Thyroid gland (tissue), 4 donors: ENCODE data around the gene ALS2. TPM values are rescaled to one million over a fixed set of nuclear protein-coding genes. Genes with fewer than 3 reads are reported as not detected.

ENCODE experiments used
- DNase-seq, 2 donors: peaks; one replicate each; pipeline ENCODE4 v3.0.0-alpha.2; 2019
- H3K27ac ChIP-seq, 3 donors: fragments of 200-600 bp; sonication (generic); 1 replicate in 2 of 3; 2 replicates in 1 of 3; pipeline ENCODE4 v1.5.1; 2016 to 2019; ENCODE audit warnings: mild to moderate bottlenecking in 1 of 3, moderate library complexity in 1 of 3
- H3K27me3 ChIP-seq: fragments of 200-600 bp; sonication (generic); one replicate; pipeline ENCODE4 v1.5.1; 2019
- H3K36me3 ChIP-seq, 2 donors: fragments of 200-600 bp; sonication (generic); one replicate each; pipeline ENCODE4 v1.5.1; 2016 to 2019
- H3K4me1 ChIP-seq, 2 donors: fragments of 200-600 bp; sonication (generic); one replicate each; pipeline ENCODE4 v1.5.1; 2017 to 2019
- H3K4me3 ChIP-seq, 3 donors: fragments of 200-600 bp; sonication (generic); replicated peaks in 1 of 3; 1 replicate in 2 of 3; 2 replicates in 1 of 3; pipeline ENCODE4 v1.5.1; 2016; ENCODE audit warnings: mild to moderate bottlenecking in 1 of 3
- H3K9me3 ChIP-seq: fragments of 200-600 bp; sonication (generic); one replicate; pipeline ENCODE4 v1.5.1; 2017
- CTCF ChIP-seq, 6 experiments: fragments of 200-600 bp in 3 of 6; fragments of 450-650 bp in 3 of 6; sonication (generic) in 3 of 6; IDR thresholded peaks; one replicate each; pipeline ENCODE4 v1.5.1; 2016 to 2019; ENCODE audit warnings: antibody characterized with exemption in 6 of 6, mild to moderate bottlenecking in 2 of 6, inconsistent platforms in 1 of 6, moderate library complexity in 1 of 6
- POLR2A ChIP-seq, 2 donors: fragments of 450-650 bp; IDR thresholded peaks; one replicate each; pipeline ENCODE4 v1.6.1; 2017; ENCODE audit warnings: antibody characterized with exemption in 2 of 2, mild to moderate bottlenecking in 2 of 2, moderate library complexity in 1 of 2
- WGBS, 2 donors: methylation state at CpG; one replicate each; pipeline ENCODE4 v1.1.5; 2017; 5-methylcytosine and 5-hydroxymethylcytosine counted together
- intact Hi-C: fragments of 100-400 bp; cut with DNase I; formaldehyde crosslinking; loops from one replicate; pipeline ENCODE4 v1.15.1; 2023
- total RNA-seq, 4 donors: library from RNA; depleted of rRNA; stranded (reverse); fragments of >200 nt; gene quantifications; one replicate each; pipeline ENCODE4 v1.2.3, GENCODE V29; 2016

ALS2 gene
- total RNA-seq, 4 donors from 2014 or later: 20.9 to 37.6 (median 29.9) TPM

GRCh38 chr2:201701646-201702045 lies 79.1 kb downstream of the ALS2 start:
- WGBS, 2 donors: 98 to 100% methylated on average over 1 of the region's 1 CpG
- TF ChIP-seq POLR2A (IDR thresholded peaks at IDR 0.05) (no peak), CTCF (IDR thresholded peaks at IDR 0.05) (no peak)
- H3K36me3 ChIP-seq: peaks cover 31 to 35% of the 10 kb centered on the region in 2 donors
- H3K27ac ChIP-seq: no peak overlapping the region
- no peak overlapping the region for H3K4me3 ChIP-seq
- no peaks in the 10 kb centered on the region for H3K27me3 ChIP-seq
- no peaks in the 10 kb centered on the region for H3K4me1 ChIP-seq
- intact Hi-C loops: no loop called here
- H3K9me3 ChIP-seq: no peaks in the 10 kb centered on the region
- no peak for DNase-seq

GRCh38 chr2:201699416-201699815 lies 81.3 kb downstream of the ALS2 start:
- 93 to 100% methylated on average over 1 of the region's 1 CpG for WGBS, 2 donors
- Histone ChIP-seq H3K9me3 (no peaks in the 10 kb centered on the region), H3K4me1 (no peaks in the 10 kb centered on the region), H3K4me3 (no peak overlapping the region), H3K27me3 (no peaks in the 10 kb centered on the region), H3K27ac (no peak overlapping the region), H3K36me3 (peaks cover 18 to 27% of the 10 kb centered on the region in 2 donors)
- no peak for DNase-seq
- intact Hi-C loops: no loop called here
- no peak for TF ChIP-seq POLR2A (IDR thresholded peaks at IDR 0.05)
- no peak for TF ChIP-seq CTCF (IDR thresholded peaks at IDR 0.05)

GRCh38 chr2:201698588-201699226 lies 82.0 kb downstream of the ALS2 start, which contains the start of gene MPP4:
Gene MPP4, minus strand, starts transcription at chr2:201698644. Its CDS starts 4,690 bp downstream, at chr2:201693954.
- WGBS, 2 donors: 57 to 58% methylated on average over 3 of the region's 3 CpGs
- no peaks in the 10 kb centered on the region for H3K9me3 ChIP-seq
- H3K4me3 ChIP-seq: no peak within 1 kb of the TSS
- TF ChIP-seq CTCF (IDR thresholded peaks at IDR 0.05) (no peak), POLR2A (IDR thresholded peaks at IDR 0.05) (no peak)
- no peak for DNase-seq
- H3K4me1 ChIP-seq: no peaks in the 10 kb centered on the region
- H3K27ac ChIP-seq: no peak within 1 kb of the TSS
- intact Hi-C loops: no loop called here
- no peaks in the 10 kb centered on the region for H3K27me3 ChIP-seq
- peaks cover 13 to 20% of the 10 kb centered on the region in 2 donors for H3K36me3 ChIP-seq

GRCh38 chr2:201697899-201698298 lies 82.8 kb downstream of the ALS2 start:
- H3K27me3 ChIP-seq: no peaks in the 10 kb centered on the region
- no peak for DNase-seq
- H3K36me3 ChIP-seq: peaks cover 8 to 15% of the 10 kb centered on the region in 2 donors
- no peak overlapping the region for H3K27ac ChIP-seq
- H3K9me3 ChIP-seq: no peaks in the 10 kb centered on the region
- TF ChIP-seq CTCF (IDR thresholded peaks at IDR 0.05) (no peak), POLR2A (IDR thresholded peaks at IDR 0.05) (no peak)
- WGBS, 2 donors: 42 to 45% methylated on average over 2 of the region's 2 CpGs
- no peak overlapping the region for H3K4me3 ChIP-seq
- H3K4me1 ChIP-seq: no peaks in the 10 kb centered on the region
- intact Hi-C loops: no loop called here

- H3K36me3 ChIP-seq: peaks cover under 1 to 8% of the 10 kb centered on the region in 2 donors
- H3K9me3 ChIP-seq: no peaks in the 10 kb centered on the region
- intact Hi-C loops: no loop called here
- no peak overlapping the region for H3K4me3 ChIP-seq
- no peaks in the 10 kb centered on the region for H3K4me1 ChIP-seq
- 33 to 38% methylated on average over 6 of the region's 6 CpGs for WGBS, 2 donors
- TF ChIP-seq CTCF (IDR thresholded peaks at IDR 0.05) (no peak), POLR2A (IDR thresholded peaks at IDR 0.05) (no peak)
- H3K27ac ChIP-seq: no peak overlapping the region
- DNase-seq: no peak
- no peaks in the 10 kb centered on the region for H3K27me3 ChIP-seq
Observed at GRCh38 chr2:201696151-201696659, 84.5 kb downstream of the ALS2 start.
